GM18505 (cell line): ENCODE results near the gene GXYLT1.

ENCODE experiments used
- ATAC-seq: cut with Tn5 transposase; IDR thresholded peaks from one replicate; pipeline ENCODE4 v1.9.1; 2021; ENCODE audit not compliant: unreplicated experiment
- POLR2A ChIP-seq: IDR thresholded peaks from 4 replicates; pipeline ENCODE4 v1.6.1; 2011; ENCODE audit warnings: borderline replicate concordance; ENCODE audit not compliant: insufficient read depth, insufficient read length; ENCODE audit errors: extremely low read depth

The GXYLT1 gene

GRCh38 chr12:42167711-42168110 lies 23.0 kb upstream of the GXYLT1 start:
- no peak for ATAC-seq
- TF ChIP-seq POLR2A: no peak

GRCh38 chr12:42166501-42166900 lies 21.8 kb upstream of the GXYLT1 start:
- TF ChIP-seq POLR2A: no peak
- no peak for ATAC-seq

GRCh38 chr12:42163913-42164312 lies 19.2 kb upstream of the GXYLT1 start:
- ATAC-seq: no peak
- no peak for TF ChIP-seq POLR2A

- ATAC-seq: no peak
These were observed 18.3 kb upstream of the GXYLT1 start for GRCh38 chr12:42162965-42163364.

GRCh38 chr12:42162193-42162592 lies 17.5 kb upstream of the GXYLT1 start:
- no peak for ATAC-seq
- TF ChIP-seq POLR2A: no peak

More at GRCh38 chr12:42162965-42163364, 18.3 kb upstream of the GXYLT1 start:
- no peak for TF ChIP-seq POLR2A

GRCh38 chr12:42161529-42161928 lies 16.9 kb upstream of the GXYLT1 start:
- no peak for ATAC-seq
- TF ChIP-seq POLR2A: no peak

- TF ChIP-seq POLR2A: no peak
- no peak for ATAC-seq
These were observed 11.6 kb upstream of the GXYLT1 start for GRCh38 chr12:42156232-42156631.

GRCh38 chr12:42145552-42146215 lies 1.0 kb upstream of the GXYLT1 start:
- no peak for ATAC-seq
- no peak for TF ChIP-seq POLR2A

GRCh38 chr12:42145197-42145549 lies 499 bp upstream of the GXYLT1 start:
- ATAC-seq: no peak
- TF ChIP-seq POLR2A: no peak

GRCh38 chr12:42144158-42144407 lies 591 bp downstream of the GXYLT1 start:
- ATAC-seq: no peak
- TF ChIP-seq POLR2A: no peak

- peak; percentile 6 for ATAC-seq
- no peak for TF ChIP-seq POLR2A
These were observed 1.1 kb downstream of the GXYLT1 start for GRCh38 chr12:42143452-42144157.

- ATAC-seq: no peak
- no peak for TF ChIP-seq POLR2A
These were observed 2.6 kb downstream of the GXYLT1 start for GRCh38 chr12:42141981-42142606.

- TF ChIP-seq POLR2A: no peak
- no peak for ATAC-seq
These were observed 3.8 kb downstream of the GXYLT1 start for GRCh38 chr12:42140901-42141300.

- no peak for ATAC-seq
- TF ChIP-seq POLR2A: no peak
These were observed 9.3 kb downstream of the GXYLT1 start for GRCh38 chr12:42135259-42135814.
